H1 (cell line): ENCODE measurements around the gene AGBL4.

ENCODE experiments used
- EGR1 ChIP-seq: IDR thresholded peaks from 2 replicates; pipeline ENCODE4 v1.6.1; 2011; ENCODE audit warnings: low read depth, low read length, borderline replicate concordance
- POLR2A ChIP-seq, 2 experiments: IDR thresholded peaks; 1 replicate in 1 of 2; 2 replicates in 1 of 2; pipeline ENCODE4 v1.6.1; 2011; ENCODE audit warnings: low read depth in 2 of 2, low read length in 2 of 2, mild to moderate bottlenecking in 2 of 2; ENCODE audit errors: control extremely low read depth in 1 of 2
- SRF ChIP-seq: IDR thresholded peaks from 2 replicates; pipeline ENCODE4 v1.6.1; 2011; ENCODE audit warnings: mild to moderate bottlenecking, low read depth, low read length, moderate library complexity
- YY1 ChIP-seq: IDR thresholded peaks from 2 replicates; pipeline ENCODE4 v1.6.1; 2011; ENCODE audit warnings: low read depth, mild to moderate bottlenecking, low read length

DNA sequence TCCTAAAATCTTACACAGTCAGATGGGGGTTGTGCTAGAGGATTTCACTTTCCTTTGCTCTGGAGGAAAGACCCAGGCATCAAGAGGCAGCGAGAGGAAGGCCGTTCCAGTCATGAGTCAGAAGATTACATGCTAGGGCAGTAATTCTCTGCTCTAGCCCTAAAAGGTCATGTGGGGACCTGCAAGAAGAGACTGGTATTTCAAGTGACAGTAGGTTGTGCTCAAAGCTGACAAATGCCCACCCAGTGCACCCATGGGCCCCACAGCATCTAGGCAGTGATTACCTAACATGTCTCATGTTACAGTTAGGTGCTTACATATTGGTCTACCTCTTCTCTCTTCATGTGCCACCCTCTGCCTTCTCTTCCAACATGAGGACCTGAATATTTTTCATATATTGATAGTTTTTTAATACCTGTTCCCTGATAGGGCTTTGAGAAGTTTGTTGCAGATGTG lies 1147.4 kb downstream of the AGBL4 start:
- TF ChIP-seq YY1 (no peak), EGR1 (no peak), SRF (no peak), POLR2A (IDR thresholded peaks at IDR 0.05; ENCODE audit: control extremely low read depth in 1 of 2, low read depth in 2 of 2, low read length in 2 of 2) (no peak)
